K562 (cell line): ENCODE data around the gene UQCRHL. TPM values are rescaled to one million over a fixed set of nuclear protein-coding genes. Genes with fewer than 3 reads are reported as not detected.
"Not testable (repeated sequence)": the region's sequence is repeated elsewhere in the genome, so short reads cannot be mapped to it uniquely, and the experiment has no call there.

Experiments used
- ARID2 ChIP-seq: fragments of 450-650 bp; IDR thresholded peaks from 2 replicates; pipeline ENCODE4 v1.6.1; 2017; ENCODE audit warnings: antibody characterized with exemption, mild to moderate bottlenecking
- KAT7 ChIP-seq: sonication (generic); formaldehyde crosslinking; IDR thresholded peaks from 2 replicates; pipeline ENCODE4 v1.8.0; 2022; ENCODE audit warnings: missing genetic modification reagents, mild to moderate bottlenecking, borderline replicate concordance
- MEF2D ChIP-seq: conservative IDR thresholded peaks from 2 replicates; pipeline ENCODE4 v1.6.1; 2016; ENCODE audit warnings: low read depth, missing genetic modification characterization, missing compliant biosample characterization
- RERE ChIP-seq: sonication (generic); formaldehyde crosslinking; IDR thresholded peaks from 2 replicates; pipeline ENCODE4 v1.8.0; 2023; ENCODE audit warnings: missing genetic modification reagents, mild to moderate bottlenecking, borderline replicate concordance
- ZNF175 ChIP-seq: fragments of 200-800 bp; sonication (Bioruptor generic); IDR thresholded peaks from 2 replicates; pipeline ENCODE4 v1.6.1; 2016; ENCODE audit warnings: low read depth, mild to moderate bottlenecking, missing genetic modification characterization, missing compliant biosample characterization
- ZNF740 ChIP-seq, 3 experiments: fragments of 200-800 bp in 1 of 3; sonication (Bioruptor generic) in 1 of 3; sonication (generic) in 1 of 3; formaldehyde crosslinking in 1 of 3; IDR thresholded peaks; 2 replicates each; pipeline versions ENCODE4 v1.6.1 to v1.8.0; 2016 to 2022; ENCODE audit warnings: mild to moderate bottlenecking in 2 of 3, missing compliant biosample characterization in 2 of 3, missing genetic modification characterization in 2 of 3, missing genetic modification reagents in 1 of 3
- polyA plus RNA-seq, 8 experiments: library from polyadenylated mRNA; depleted of rRNA in 4 of 8; stranded (reverse) in 5 of 8; unstranded in 3 of 8; fragments of >200 nt; fragmentation: Nextera tagmentation in 2 of 8; fragmentation: Illumina TruSeq in 1 of 8; extraction: Ambion mirVana in 2 of 8; extraction: Trizol in 1 of 8; gene quantifications; 2 replicates each; pipeline versions ENCODE4 v1.2.1 to v1.2.3, GENCODE V29; 2011 to 2014; ENCODE audit warnings: inconsistent platforms in 1 of 8, missing spikeins in 1 of 8
- total RNA-seq, 7 experiments: library from RNA; depleted of rRNA in 6 of 7; stranded (reverse); fragments of >200 nt in 6 of 7; fragmentation: Illumina TruSeq in 2 of 7; extraction: Trizol in 2 of 7; gene quantifications; 2 replicates each; pipeline versions ENCODE4 v1.2.1 to v1.2.3, GENCODE V29; 2011 to 2021; ENCODE audit warnings: low replicate concordance in 1 of 7

UQCRHL gene
- total and polyA plus RNA-seq, 9 of the 15 experiments (the other 6 are each of a cell fraction or from before 2014, with no cell fraction given), result 5.1 to 41.3 (median 21.8) TPM

GRCh38 chr1:15836511-15836771 lies 29.0 kb upstream of the UQCRHL start (continued):
- TF ChIP-seq ZNF175 (CRISPR knock-in tag) (0 out of 2 replicates have a peak, but pooled peaks have one; percentile 50), ARID2 (0 out of 2 replicates have a peak, but pooled peaks have one; percentile 8), MEF2D (tag) (0 out of 2 replicates have a peak, but pooled peaks have one; percentile 5), ZNF740 (CRISPR knock-in tag; IDR thresholded peaks at IDR 0.05) (0 out of 2 replicates have a peak, but pooled peaks have one; percentile 2), KAT7 (CRISPR knock-in tag) (peak; percentile 71; the same call in 1 of the 2 replicates), RERE (CRISPR knock-in tag) (peak; percentile 37; the same call in 1 of the 2 replicates)
- TF ChIP-seq ZNF740 (tag; IDR thresholded peaks at IDR 0.05), result not testable (repeated sequence)
